Measurements from ENCODE around the gene NPTXR.

Gene NPTXR

DNA sequence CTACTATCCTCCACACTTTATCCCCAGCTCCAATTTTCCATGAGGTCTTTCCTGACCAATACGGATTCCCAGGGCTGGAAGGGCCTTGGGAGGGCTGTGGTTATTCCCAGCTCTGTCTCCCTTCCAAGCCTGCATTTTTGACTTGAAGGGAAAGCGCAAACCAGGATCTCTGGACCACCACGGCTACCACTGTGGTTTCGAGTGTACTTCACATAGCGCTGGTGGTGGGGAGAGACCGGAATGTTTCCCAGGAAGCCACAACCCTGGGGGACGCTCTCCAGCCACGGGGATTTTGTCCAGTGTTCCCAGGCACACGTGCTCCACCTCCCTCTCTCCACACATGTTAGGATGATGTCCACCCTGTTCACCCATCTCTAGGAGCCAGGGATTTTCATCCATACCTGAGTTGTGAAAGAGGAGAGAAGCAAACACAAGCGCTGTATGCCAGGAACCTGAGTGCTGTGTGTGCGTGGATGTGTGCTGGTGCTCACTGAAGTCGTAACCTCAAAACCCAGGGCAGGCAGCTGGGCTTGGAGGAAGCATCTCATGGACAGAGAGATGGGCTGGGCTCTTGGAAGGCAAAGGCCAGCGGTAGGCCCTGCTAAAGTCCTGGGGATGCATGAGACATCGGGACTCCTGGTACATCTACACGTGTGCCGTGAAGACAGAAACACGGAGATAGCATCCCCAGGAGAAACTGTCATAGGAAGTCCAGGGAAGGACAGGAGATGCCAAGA, 1.3 kb upstream of the NPTXR start:
- Histone ChIP-seq H3K4me3 (ENCODE audit: control insufficient read depth in 1 of 7, extremely low read depth in 1 of 7, insufficient read depth in 4 of 7, low read depth in 2 of 7, low read length in 6 of 7) (no peak overlapping the region), H3K36me3 (ENCODE audit: control insufficient read depth in 4 of 4, insufficient read depth in 4 of 4, low read length in 3 of 4) (no peaks in the 10 kb centered on the region), H3K27ac (ENCODE audit: insufficient read depth in 1 of 2, low read depth in 1 of 2, low read length in 2 of 2, poor library complexity in 1 of 2, severe bottlenecking in 2 of 2) (no peak overlapping the region), H3K27me3 (replicated peaks in 2 of 5; ENCODE audit: control insufficient read depth in 4 of 5, insufficient read depth in 5 of 5, low read length in 4 of 5) (peaks cover 0 to 41% (median 37%) of the 10 kb centered on the region in 5 experiments), H3K9me3 (ENCODE audit: control extremely low read depth in 1 of 5, control insufficient read depth in 4 of 5, insufficient read depth in 2 of 5, low read depth in 1 of 5, low read length in 4 of 5) (no peaks in the 10 kb centered on the region), H3K4me1 (ENCODE audit: control extremely low read depth in 1 of 4, control insufficient read depth in 4 of 4, insufficient read depth in 4 of 4, low read length in 3 of 4) (peaks cover 0 to 18% (median 14%) of the 10 kb centered on the region in 4 experiments)
- no peak for DNase-seq
- CTCF ChIA-PET: interaction anchor here (1.7 to 2.8 kb wide), 3 partner anchors 13 to 76 kb away, joined by 6 to 10 read pairs (median 9); no protein-coding TSS in a partner anchor
- POLR2A ChIA-PET: no interaction called here
- WGBS (ENCODE audit: insufficient coverage): 89% methylated on average over 13 of the region's 17 CpGs

DNA sequence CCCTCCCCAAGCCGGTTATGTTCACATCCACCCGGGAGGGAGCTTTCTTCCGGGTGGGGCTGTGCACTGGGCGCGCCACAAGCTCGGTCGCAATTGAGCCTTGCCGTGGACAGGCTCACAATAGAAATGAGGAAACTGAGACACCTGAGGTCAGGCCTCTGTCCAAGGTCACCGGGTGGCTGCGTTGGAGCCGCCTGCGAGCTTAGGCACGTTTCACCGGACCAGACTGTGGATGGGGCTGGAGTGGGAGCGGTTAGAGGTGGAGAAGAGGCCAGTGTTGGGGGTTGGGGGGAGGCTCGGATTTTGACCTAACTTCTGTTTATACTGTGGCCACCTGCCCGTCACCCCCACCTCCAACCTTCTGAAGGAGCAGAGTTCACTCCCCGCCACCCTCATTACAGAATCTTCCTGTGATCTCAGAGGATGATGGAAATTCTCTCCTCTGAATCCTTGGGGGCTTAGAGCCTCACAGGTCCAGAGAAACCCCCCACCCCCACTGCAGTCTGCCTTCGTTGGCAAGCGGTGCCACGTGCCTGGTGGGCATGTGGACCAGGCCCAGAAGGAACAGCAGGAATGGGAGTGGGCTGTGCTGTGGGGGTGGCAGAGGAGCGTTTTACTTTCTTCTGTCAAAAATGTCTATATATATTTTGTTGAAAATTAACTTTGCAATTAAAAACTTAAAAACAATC, 631 bp upstream of the NPTXR start:
- H3K36me3 ChIP-seq (ENCODE audit: control insufficient read depth in 4 of 4, insufficient read depth in 4 of 4, low read length in 3 of 4): no peaks in the 10 kb centered on the region
- H3K27ac ChIP-seq (ENCODE audit: insufficient read depth in 1 of 2, low read depth in 1 of 2, low read length in 2 of 2, poor library complexity in 1 of 2, severe bottlenecking in 2 of 2): no peak overlapping the region
- peak overlapping the region in 6 of 7 experiments; percentile 3 to 63 (median 40) for H3K4me3 ChIP-seq (ENCODE audit: control insufficient read depth in 1 of 7, extremely low read depth in 1 of 7, insufficient read depth in 4 of 7, low read depth in 2 of 7, low read length in 6 of 7)
- CTCF ChIA-PET: interaction anchor here (1.6 to 2.8 kb wide), 3 partner anchors 8 to 75 kb away, joined by 6 to 10 read pairs (median 9); no protein-coding TSS in a partner anchor
- H3K4me1 ChIP-seq (ENCODE audit: control extremely low read depth in 1 of 4, control insufficient read depth in 4 of 4, insufficient read depth in 4 of 4, low read length in 3 of 4): peaks cover 0 to 18% (median 14%) of the 10 kb centered on the region in 4 experiments
- DNase-seq: peak in 1 of 3 donors; percentile 24
- H3K9me3 ChIP-seq (ENCODE audit: control extremely low read depth in 1 of 5, control insufficient read depth in 4 of 5, insufficient read depth in 2 of 5, low read depth in 1 of 5, low read length in 4 of 5): no peaks in the 10 kb centered on the region
- POLR2A ChIA-PET: no interaction called here
- peaks cover 0 to 42% (median 37%) of the 10 kb centered on the region in 5 experiments for H3K27me3 ChIP-seq (replicated peaks in 2 of 5; ENCODE audit: control insufficient read depth in 4 of 5, insufficient read depth in 5 of 5, low read length in 4 of 5)
- 1% methylated on average over 15 of the region's 22 CpGs for WGBS (ENCODE audit: insufficient coverage)

DNA sequence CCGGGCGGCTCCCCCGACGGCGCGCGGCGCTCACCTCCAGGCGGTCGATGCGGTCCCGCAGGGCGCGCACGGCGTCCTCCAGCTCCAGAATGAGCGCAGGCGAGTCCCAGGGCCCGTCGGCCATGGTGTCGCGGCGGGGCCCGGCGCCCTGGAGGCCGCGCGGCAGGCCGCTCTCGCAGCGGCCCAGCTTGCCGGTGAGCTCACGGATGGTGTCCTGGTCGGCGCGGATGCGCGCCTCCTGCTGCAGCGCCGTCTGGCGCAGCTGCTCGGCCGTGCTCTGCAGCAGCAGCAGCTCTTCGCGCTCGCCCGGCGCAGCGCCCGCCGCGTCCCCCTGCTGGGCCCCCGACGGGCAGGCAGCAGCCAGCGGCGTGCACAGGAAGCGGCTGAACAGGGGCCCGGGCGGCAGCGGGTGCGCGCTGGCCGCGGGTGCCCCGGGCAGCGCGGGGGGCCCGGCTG, 599 bp downstream of the NPTXR start:
- peaks cover 0 to 41% (median 35%) of the 10 kb centered on the region in 5 experiments for H3K27me3 ChIP-seq (replicated peaks in 2 of 5; ENCODE audit: control insufficient read depth in 4 of 5, insufficient read depth in 5 of 5, low read length in 4 of 5)
- H3K27ac ChIP-seq (ENCODE audit: insufficient read depth in 1 of 2, low read depth in 1 of 2, low read length in 2 of 2, poor library complexity in 1 of 2, severe bottlenecking in 2 of 2): no peak overlapping the region
- H3K9me3 ChIP-seq (ENCODE audit: control extremely low read depth in 1 of 5, control insufficient read depth in 4 of 5, insufficient read depth in 2 of 5, low read depth in 1 of 5, low read length in 4 of 5): no peaks in the 10 kb centered on the region
- WGBS (ENCODE audit: insufficient coverage): under 1% methylated on average over 68 of the region's 68 CpGs
- CTCF ChIA-PET: interaction anchor here (0.7 to 2.8 kb wide), 10 partner anchors 9 to 109 kb away, joined by 3 to 10 read pairs (median 4); no protein-coding TSS in a partner anchor
- peak overlapping the region; percentile 11 to 68 (median 53) for H3K4me3 ChIP-seq (ENCODE audit: control insufficient read depth in 1 of 7, extremely low read depth in 1 of 7, insufficient read depth in 4 of 7, low read depth in 2 of 7, low read length in 6 of 7)
- DNase-seq: peak; percentile 78 to 89 (median 87)
- peaks cover 0 to 21% (median 15%) of the 10 kb centered on the region in 4 experiments for H3K4me1 ChIP-seq (ENCODE audit: control extremely low read depth in 1 of 4, control insufficient read depth in 4 of 4, insufficient read depth in 4 of 4, low read length in 3 of 4)
- POLR2A ChIA-PET: no interaction called here
- H3K36me3 ChIP-seq (ENCODE audit: control insufficient read depth in 4 of 4, insufficient read depth in 4 of 4, low read length in 3 of 4): no peaks in the 10 kb centered on the region

DNA sequence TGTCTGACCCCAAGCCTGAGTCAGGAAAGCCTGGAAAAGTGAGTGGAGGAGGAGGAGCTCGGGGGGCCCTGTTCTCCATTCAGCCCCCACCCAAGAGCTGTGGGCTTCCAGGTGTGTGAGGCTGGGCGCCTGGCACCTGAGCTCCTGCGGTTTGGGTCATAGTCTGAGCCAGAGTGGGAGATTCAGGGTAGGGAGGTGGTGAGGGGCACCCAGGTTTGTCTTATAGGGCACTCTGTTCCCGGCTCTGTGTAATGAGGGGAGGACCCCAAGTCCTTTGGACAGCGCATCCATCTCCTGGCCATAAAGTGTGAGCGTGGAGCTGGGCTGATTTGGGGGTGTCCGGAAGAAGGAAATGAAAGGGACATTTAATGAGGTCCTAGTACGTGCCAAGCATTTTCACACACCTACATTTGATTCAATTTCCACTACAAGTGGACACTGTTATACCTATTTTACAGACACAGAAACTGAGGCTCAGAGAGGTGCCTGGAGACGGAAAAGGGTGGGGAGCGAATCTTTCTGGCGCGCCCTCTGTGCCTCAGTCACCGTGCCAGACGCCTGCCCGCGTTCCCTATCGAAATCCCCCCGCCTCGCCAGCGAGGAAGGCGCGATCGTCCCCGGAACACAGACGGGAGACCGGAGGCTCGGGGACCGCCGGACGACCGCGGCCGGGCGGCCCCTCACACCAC, 1.2 kb downstream of the NPTXR start:
- H3K4me3 ChIP-seq (ENCODE audit: control insufficient read depth in 1 of 7, extremely low read depth in 1 of 7, insufficient read depth in 4 of 7, low read depth in 2 of 7, low read length in 6 of 7): peak overlapping the region in 4 of 7 experiments; percentile 34 to 68 (median 58)
- no peak overlapping the region for H3K27ac ChIP-seq (ENCODE audit: insufficient read depth in 1 of 2, low read depth in 1 of 2, low read length in 2 of 2, poor library complexity in 1 of 2, severe bottlenecking in 2 of 2)
- 19% methylated on average over 26 of the region's 34 CpGs for WGBS (ENCODE audit: insufficient coverage)
- no peak for DNase-seq
- peaks cover 0 to 41% (median 35%) of the 10 kb centered on the region in 5 experiments for H3K27me3 ChIP-seq (replicated peaks in 2 of 5; ENCODE audit: control insufficient read depth in 4 of 5, insufficient read depth in 5 of 5, low read length in 4 of 5)
- H3K36me3 ChIP-seq (ENCODE audit: control insufficient read depth in 4 of 4, insufficient read depth in 4 of 4, low read length in 3 of 4): no peaks in the 10 kb centered on the region
- H3K4me1 ChIP-seq (ENCODE audit: control extremely low read depth in 1 of 4, control insufficient read depth in 4 of 4, insufficient read depth in 4 of 4, low read length in 3 of 4): peaks cover 0 to 21% (median 15%) of the 10 kb centered on the region in 4 experiments
- POLR2A ChIA-PET: no interaction called here
- no peaks in the 10 kb centered on the region for H3K9me3 ChIP-seq (ENCODE audit: control extremely low read depth in 1 of 5, control insufficient read depth in 4 of 5, insufficient read depth in 2 of 5, low read depth in 1 of 5, low read length in 4 of 5)
- CTCF ChIA-PET: interaction anchor here (0.7 to 2.8 kb wide), 11 partner anchors 10 to 118 kb away, joined by 3 to 10 read pairs (median 3); no protein-coding TSS in a partner anchor

DNA sequence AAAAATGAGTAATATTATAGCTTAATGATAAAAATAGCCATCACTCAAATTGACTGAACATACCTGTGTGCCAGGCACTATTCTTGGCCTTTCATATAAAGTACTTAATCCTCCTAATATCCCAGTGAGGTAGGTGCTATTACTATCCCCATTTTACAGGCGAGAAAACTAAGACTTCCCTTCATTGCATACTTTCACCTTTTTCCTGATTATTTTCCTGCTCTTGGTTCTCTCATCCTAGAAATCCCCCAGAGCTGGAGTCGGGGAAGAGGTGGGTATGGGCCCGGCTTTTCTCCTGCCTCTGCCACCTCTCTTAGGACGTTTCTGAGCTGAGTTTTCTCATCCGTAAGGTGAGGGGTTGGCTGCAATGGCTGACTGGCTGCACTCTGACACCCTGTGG, 2.2 kb downstream of the NPTXR start:
- H3K36me3 ChIP-seq (ENCODE audit: control insufficient read depth in 4 of 4, insufficient read depth in 4 of 4, low read length in 3 of 4): no peaks in the 10 kb centered on the region
- H3K9me3 ChIP-seq (ENCODE audit: control extremely low read depth in 1 of 5, control insufficient read depth in 4 of 5, insufficient read depth in 2 of 5, low read depth in 1 of 5, low read length in 4 of 5): no peaks in the 10 kb centered on the region
- no peak overlapping the region for H3K27ac ChIP-seq (ENCODE audit: insufficient read depth in 1 of 2, low read depth in 1 of 2, low read length in 2 of 2, poor library complexity in 1 of 2, severe bottlenecking in 2 of 2)
- ChIA-PET POLR2A (no interaction called here), CTCF (interaction anchor here (1.4 to 1.7 kb wide), 2 partner anchors 73 to 117 kb away, joined by 3 to 6 read pairs; no protein-coding TSS in a partner anchor)
- DNase-seq: no peak
- WGBS (ENCODE audit: insufficient coverage): 90% methylated on average over 4 of the region's 5 CpGs
- H3K27me3 ChIP-seq (replicated peaks in 2 of 5; ENCODE audit: control insufficient read depth in 4 of 5, insufficient read depth in 5 of 5, low read length in 4 of 5): peaks cover 0 to 43% (median 35%) of the 10 kb centered on the region in 5 experiments
- no peak overlapping the region for H3K4me3 ChIP-seq (ENCODE audit: control insufficient read depth in 1 of 7, extremely low read depth in 1 of 7, insufficient read depth in 4 of 7, low read depth in 2 of 7, low read length in 6 of 7)
- H3K4me1 ChIP-seq (ENCODE audit: control extremely low read depth in 1 of 4, control insufficient read depth in 4 of 4, insufficient read depth in 4 of 4, low read length in 3 of 4): peaks cover 0 to 21% (median 15%) of the 10 kb centered on the region in 4 experiments

DNA sequence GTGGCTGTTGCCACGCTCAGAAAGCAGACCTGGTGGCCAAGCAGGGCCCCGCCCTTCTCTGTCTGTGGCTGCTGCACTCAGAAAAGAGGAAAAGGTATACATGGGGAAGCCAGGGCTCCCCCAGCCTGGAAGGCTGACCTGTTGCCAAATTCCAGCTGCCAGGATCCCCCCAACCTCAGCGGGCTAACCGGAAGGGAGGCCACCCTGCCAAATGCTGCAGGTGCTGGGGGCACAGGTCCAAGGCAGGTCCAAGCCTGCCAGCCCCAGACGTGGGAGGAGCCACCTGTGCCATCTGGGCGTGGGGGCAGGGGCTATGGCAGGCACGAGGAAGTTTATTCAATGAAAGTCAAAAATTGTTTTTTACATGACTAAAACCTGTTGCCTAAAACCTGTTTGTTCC, 2.6 kb downstream of the NPTXR start:
- POLR2A ChIA-PET: no interaction called here
- CTCF ChIA-PET: interaction anchor here (1.4 to 1.7 kb wide), 2 partner anchors 72 to 116 kb away, joined by 3 to 6 read pairs; no protein-coding TSS in a partner anchor

More for the DNA sequence above, 2.6 kb downstream of the NPTXR start:
- H3K4me1 ChIP-seq (ENCODE audit: control extremely low read depth in 1 of 4, control insufficient read depth in 4 of 4, insufficient read depth in 4 of 4, low read length in 3 of 4): peaks cover 0 to 21% (median 15%) of the 10 kb centered on the region in 4 experiments
- WGBS (ENCODE audit: insufficient coverage): 57% methylated on average over 6 of the region's 7 CpGs
- DNase-seq: peak in 1 of 3 donors; percentile 26
- no peaks in the 10 kb centered on the region for H3K36me3 ChIP-seq (ENCODE audit: control insufficient read depth in 4 of 4, insufficient read depth in 4 of 4, low read length in 3 of 4)
- no peak overlapping the region for H3K4me3 ChIP-seq (ENCODE audit: control insufficient read depth in 1 of 7, extremely low read depth in 1 of 7, insufficient read depth in 4 of 7, low read depth in 2 of 7, low read length in 6 of 7)
- peaks cover 0 to 43% (median 35%) of the 10 kb centered on the region in 5 experiments for H3K27me3 ChIP-seq (replicated peaks in 2 of 5; ENCODE audit: control insufficient read depth in 4 of 5, insufficient read depth in 5 of 5, low read length in 4 of 5)
- no peak overlapping the region for H3K27ac ChIP-seq (ENCODE audit: insufficient read depth in 1 of 2, low read depth in 1 of 2, low read length in 2 of 2, poor library complexity in 1 of 2, severe bottlenecking in 2 of 2)
- no peaks in the 10 kb centered on the region for H3K9me3 ChIP-seq (ENCODE audit: control extremely low read depth in 1 of 5, control insufficient read depth in 4 of 5, insufficient read depth in 2 of 5, low read depth in 1 of 5, low read length in 4 of 5)
